Measurements from ENCODE around the gene CDK13. TPM values are rescaled to one million over a fixed set of nuclear protein-coding genes. Genes with fewer than 3 reads are reported as not detected.

CDK13 gene
- total and polyA plus RNA-seq, 9 of the 15 experiments (the other 6 are each of a cell fraction or from before 2014, with no cell fraction given): 9.8 to 46.1 (median 32.4) TPM

GRCh38 chr7:39909526-39909925 is 40.5 kb upstream of the CDK13 start:
- no peak overlapping the region for H3K4me2 ChIP-seq (ENCODE audit: insufficient read depth, low read length)
- intact Hi-C loops (cut with micrococcal nuclease) (no loop called here), in situ Hi-C loops (cut with MboI) (no loop called here)
- BruUV-seq (replicated peaks): no TSS peak
- no peaks in the 10 kb centered on the region for H3K4me1 ChIP-seq (replicated peaks in 1 of 2; ENCODE audit: control insufficient read depth in 2 of 2, insufficient read depth in 2 of 2, low read length in 2 of 2)
- H3K9ac ChIP-seq (ENCODE audit: insufficient read depth in 1 of 2, low read depth in 2 of 2, low read length in 2 of 2): no peak overlapping the region
- DNase-seq (ENCODE audit: extremely low read depth in 1 of 4, low spot score in 3 of 4) (no peak), FAIRE-seq (no peak), ATAC-seq (no peak)
- H3K79me2 ChIP-seq (ENCODE audit: control insufficient read depth, insufficient read depth, low read length): no peaks in the 10 kb centered on the region
- no peaks in the 10 kb centered on the region for H3K36me3 ChIP-seq (ENCODE audit: control insufficient read depth, insufficient read depth, low read length)
- CTCF ChIA-PET (ENCODE audit: low intra/inter-chr PET ratio): no interaction called here
- TF ChIP-seq CSDE1 (IDR thresholded peaks at IDR 0.05): no peak
- TF ChIP-seq SMAD2 (IDR thresholded peaks at IDR 0.05; ENCODE audit: low read depth, low read length): no peak
- TF ChIP-seq TFE3 (CRISPR knock-in tag; IDR thresholded peaks at IDR 0.05): no peak
- no peak for TF ChIP-seq SNRNP70 (optimal IDR thresholded peaks at IDR 0.05; ENCODE audit: low read depth, low read length)
- no peak for TF ChIP-seq HMGXB4 (CRISPR knock-in tag; IDR thresholded peaks at IDR 0.05)
- no peak for TF ChIP-seq ZC3H4 (CRISPR knock-in tag; IDR thresholded peaks at IDR 0.05; ENCODE audit: borderline replicate concordance)
- no peak for TF ChIP-seq KAT8 (IDR thresholded peaks at IDR 0.05; ENCODE audit: low read depth)
- no peak for TF ChIP-seq THRAP3 (IDR thresholded peaks at IDR 0.05; ENCODE audit: borderline replicate concordance)
- TF ChIP-seq NFRKB (IDR thresholded peaks at IDR 0.05; ENCODE audit: low read depth): no peak
- no peak for TF ChIP-seq ZSCAN32 (CRISPR knock-in tag; IDR thresholded peaks at IDR 0.05)
- no peak for TF ChIP-seq NELFE (IDR thresholded peaks at IDR 0.05; ENCODE audit: insufficient read depth, insufficient read length)
- TF ChIP-seq NFYB (IDR thresholded peaks at IDR 0.05; ENCODE audit: extremely low read depth, insufficient read length): no peak
- TF ChIP-seq HSF4 (CRISPR knock-in tag; IDR thresholded peaks at IDR 0.05; ENCODE audit: borderline replicate concordance): no peak
- no peak for TF ChIP-seq ZNF511 (CRISPR knock-in tag; IDR thresholded peaks at IDR 0.05)
- no peak for TF ChIP-seq STAT6 (CRISPR knock-in tag; IDR thresholded peaks at IDR 0.05)
- TF ChIP-seq MEF2D (tag; conservative IDR thresholded peaks at IDR 0.05; ENCODE audit: low read depth): no peak
- H3K27ac ChIP-seq (ENCODE audit: extremely low read depth, low read depth, low read length): no peak overlapping the region
- POLR2A ChIA-PET: interaction anchor here (1.1 to 1.2 kb wide), 3 partner anchors 9 to 42 kb away, joined by 3 to 4 read pairs (median 3); partner anchors contain the start of gene CDK13
- no peaks in the 10 kb centered on the region for H3K9me3 ChIP-seq (replicated peaks; ENCODE audit: control insufficient read depth, insufficient read depth, low read depth, low read length)
- H3K4me3 ChIP-seq: no peak overlapping the region
- no peaks in the 10 kb centered on the region for H4K20me1 ChIP-seq (replicated peaks; ENCODE audit: control insufficient read depth, insufficient read depth, low read length)
- H3K9me1 ChIP-seq (ENCODE audit: control insufficient read depth, insufficient read depth, low read length): no peaks in the 10 kb centered on the region
- peaks cover 5 to 18% of the 10 kb centered on the region in 2 experiments; a peak in 4 of 5 replicates for H3K27me3 ChIP-seq (ENCODE audit: control insufficient read depth in 2 of 2, insufficient read depth in 2 of 2, low read length in 2 of 2)
- no peak overlapping the region for H2AFZ ChIP-seq (ENCODE audit: low read depth, low read length)
- WGBS (ENCODE audit: insufficient coverage, low coverage, missing lambda C conversion rate): 0% methylated on average over 1 of the region's 1 CpG
